CD4-positive, alpha-beta T cell treated with Interleukin-17A for 4 hours (primary cell): Measurements from ENCODE around the gene CACNA1S.

Source experiments
- DNase-seq: peaks from one replicate; pipeline ENCODE4 v3.0.0-alpha.2; 2020; ENCODE audit warnings: mixed read lengths

CACNA1S gene

DNA sequence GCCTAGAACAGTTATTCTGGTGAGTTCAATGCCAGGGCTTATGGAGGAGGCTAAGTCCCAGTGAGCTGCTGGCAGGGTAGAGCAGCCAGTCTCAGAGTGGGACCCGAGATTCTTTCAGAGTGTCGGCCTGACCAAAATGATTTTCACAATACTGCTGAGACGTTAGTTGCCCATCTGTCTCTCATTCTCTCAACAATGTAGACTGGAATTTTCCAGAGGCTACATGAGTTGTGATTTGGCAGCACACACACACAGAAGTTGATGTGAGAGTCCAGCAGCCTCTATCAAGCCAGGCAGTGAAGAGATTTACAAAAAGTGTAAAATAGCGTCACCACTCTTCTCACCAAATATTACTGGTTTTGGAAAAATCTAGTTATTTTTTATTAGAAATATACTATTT is 21.7 kb downstream of the CACNA1S start:
- no peak for DNase-seq

GRCh38 chr1:201089596-201089995 is 22.6 kb downstream of the CACNA1S start:
- no peak for DNase-seq

DNA sequence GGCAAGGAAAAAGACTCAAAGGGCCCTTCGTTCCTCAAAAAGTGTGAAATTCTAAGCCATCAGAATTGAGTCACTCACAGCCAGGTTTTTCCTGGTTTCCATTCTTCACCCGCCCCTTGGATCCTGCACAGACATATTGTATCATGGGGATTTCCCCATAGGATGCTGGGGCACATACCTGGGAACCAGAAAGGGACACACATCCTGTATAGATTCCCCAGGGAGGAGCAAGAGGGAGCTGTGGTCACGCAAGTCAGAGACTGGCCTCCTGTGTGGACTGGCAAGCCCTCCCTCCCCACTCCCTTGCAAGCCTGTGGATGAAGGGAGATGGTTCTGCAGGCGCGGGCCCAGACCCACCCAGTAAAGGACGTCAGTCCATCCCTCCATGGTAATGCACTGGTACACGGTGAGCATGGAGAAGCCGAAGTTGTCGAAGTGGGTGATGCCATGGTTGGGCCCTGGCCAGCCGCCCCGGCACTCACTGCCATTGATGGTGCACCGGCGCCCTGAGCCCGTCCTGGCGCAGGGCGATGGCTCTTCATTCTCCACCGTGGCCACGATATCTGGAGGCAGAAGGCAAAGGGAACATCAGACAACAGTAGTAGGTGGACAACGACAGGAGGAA is 23.2 kb downstream of the CACNA1S start:
- no peak for DNase-seq

- no peak for DNase-seq
Measured at GRCh38 chr1:201088395-201088794, 23.8 kb downstream of the CACNA1S start.

DNA sequence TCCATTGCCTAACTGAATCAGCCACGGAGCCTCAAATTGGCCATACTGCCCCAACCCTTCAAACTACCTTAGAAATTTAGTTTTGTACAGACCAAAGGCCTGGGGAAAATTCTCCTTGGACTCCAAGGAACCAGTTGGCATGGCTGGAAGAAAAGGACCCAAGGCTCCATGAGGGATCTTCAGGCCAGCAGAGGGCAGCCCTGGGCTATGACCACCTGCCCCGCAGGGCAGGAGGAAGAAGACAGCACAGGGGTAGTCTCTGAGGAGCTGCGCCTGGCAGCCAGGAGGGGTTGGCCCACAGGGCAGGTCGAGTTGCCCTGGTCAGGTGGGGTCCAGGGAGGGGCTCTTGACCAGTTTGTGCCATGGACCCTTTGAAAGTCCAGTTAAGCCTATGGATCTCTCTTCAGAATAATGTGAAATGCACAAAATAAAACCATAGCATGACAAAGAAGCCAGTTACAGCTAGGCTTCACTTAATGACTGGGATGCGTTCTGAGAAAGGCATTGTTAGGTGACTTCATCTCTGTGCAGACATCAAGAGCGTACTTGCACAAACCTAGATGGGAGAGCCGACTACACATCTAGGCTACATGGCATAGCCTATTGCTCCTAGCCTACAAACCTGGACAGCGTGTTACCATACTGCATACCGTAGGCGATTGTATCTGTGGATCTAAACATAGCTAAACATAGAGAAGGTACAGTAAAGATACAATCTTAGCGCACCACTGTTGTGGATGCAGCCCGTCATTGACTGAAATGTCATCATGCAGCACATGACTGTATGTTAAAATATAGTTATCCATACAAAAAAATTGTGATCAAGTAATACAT is 26.1 kb downstream of the CACNA1S start:
- DNase-seq, result peak; percentile 56

GRCh38 chr1:201084295-201084694 is 27.9 kb downstream of the CACNA1S start:
- no peak for DNase-seq

DNA sequence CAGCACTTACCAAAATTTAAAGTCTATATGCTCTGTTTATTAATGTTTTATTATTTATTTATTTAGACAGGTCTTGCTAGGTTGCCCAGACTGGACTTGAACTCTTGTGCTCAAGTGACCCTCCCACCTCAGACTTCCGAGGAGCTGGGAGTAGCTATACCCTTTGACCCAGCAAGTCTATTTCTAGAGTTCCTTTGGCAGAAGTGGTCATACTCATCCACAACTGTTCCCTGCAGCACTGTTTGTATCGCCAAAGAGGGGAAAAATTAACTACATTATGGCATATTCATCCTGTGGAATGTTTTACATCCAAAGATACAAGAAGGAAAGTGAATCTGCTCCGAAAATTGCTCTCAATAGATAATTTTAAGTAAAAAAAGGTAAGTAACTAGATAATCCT is 28.5 kb downstream of the CACNA1S start:
- no peak for DNase-seq

- no peak for DNase-seq
Measured at GRCh38 chr1:201080135-201080534, 32.1 kb downstream of the CACNA1S start.

DNA sequence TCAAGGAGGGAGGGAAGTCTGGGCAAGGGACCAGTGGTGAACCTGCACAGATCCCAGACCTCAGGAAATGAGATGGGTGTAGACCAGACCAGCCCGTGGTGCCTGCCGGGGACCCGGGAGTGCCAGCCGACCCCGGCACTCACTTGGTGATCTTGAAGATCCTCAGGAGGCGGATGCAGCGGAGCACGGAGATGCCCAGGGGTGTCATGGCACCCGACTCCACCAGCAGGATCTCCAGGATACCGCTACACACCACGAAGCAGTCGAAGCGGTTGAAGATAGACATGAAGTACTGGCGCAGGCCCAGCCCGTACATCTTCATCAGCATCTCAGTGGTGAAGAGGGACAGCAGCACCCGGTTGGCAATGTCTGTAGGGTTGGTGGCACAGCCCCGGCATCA is 34.5 kb downstream of the CACNA1S start:
- no peak for DNase-seq

- no peak for DNase-seq
Measured at GRCh38 chr1:201077116-201077515, 35.1 kb downstream of the CACNA1S start.

DNA sequence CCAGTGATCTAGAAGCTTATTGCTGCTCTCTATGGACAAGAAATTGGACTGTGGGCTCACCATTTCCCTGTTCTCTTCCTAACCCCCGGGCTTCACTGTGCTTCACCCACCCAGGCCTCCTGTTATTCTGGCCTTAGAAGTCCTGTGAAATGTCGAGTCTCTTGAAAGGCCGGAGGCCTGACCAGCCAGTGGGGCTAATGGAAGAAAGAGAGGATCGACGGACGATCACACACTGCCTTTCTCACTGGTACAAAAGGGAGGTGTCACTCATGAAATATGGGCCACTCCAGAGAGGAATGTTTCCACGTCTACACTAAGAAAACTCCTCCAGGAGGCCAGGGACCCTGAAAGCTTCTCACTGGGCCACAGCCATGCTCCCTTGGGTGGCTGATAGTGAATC is 36.1 kb downstream of the CACNA1S start:
- no peak for DNase-seq

GRCh38 chr1:201074018-201074417 is 38.2 kb downstream of the CACNA1S start:
- DNase-seq, result no peak

DNA sequence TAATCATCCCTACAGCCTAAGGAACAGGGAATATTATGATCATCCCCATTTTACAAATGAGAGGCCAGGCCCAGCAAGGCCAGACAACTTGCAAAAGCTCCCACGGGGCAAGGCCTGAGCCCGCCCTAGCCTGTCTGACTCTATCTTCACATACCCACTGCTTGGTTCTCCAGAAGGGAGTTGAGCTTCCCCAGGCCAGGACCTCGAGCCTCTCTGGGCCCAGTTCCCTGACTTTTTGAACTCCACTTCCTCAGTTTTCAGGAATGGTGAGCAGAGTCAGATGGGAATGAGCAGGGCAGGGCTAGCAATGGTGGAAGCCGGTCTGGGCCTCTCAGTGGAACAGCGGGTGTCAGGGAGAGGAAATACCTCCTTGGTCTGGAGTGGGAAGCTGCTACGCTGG is 39.3 kb downstream of the CACNA1S start:
- DNase-seq, result no peak

- no peak for DNase-seq
Measured at GRCh38 chr1:201072149-201072548, 40.1 kb downstream of the CACNA1S start.

GRCh38 chr1:201069636-201070035 is 42.6 kb downstream of the CACNA1S start:
- no peak for DNase-seq

GRCh38 chr1:201068976-201069375 is 43.2 kb downstream of the CACNA1S start:
- DNase-seq, result no peak

DNA sequence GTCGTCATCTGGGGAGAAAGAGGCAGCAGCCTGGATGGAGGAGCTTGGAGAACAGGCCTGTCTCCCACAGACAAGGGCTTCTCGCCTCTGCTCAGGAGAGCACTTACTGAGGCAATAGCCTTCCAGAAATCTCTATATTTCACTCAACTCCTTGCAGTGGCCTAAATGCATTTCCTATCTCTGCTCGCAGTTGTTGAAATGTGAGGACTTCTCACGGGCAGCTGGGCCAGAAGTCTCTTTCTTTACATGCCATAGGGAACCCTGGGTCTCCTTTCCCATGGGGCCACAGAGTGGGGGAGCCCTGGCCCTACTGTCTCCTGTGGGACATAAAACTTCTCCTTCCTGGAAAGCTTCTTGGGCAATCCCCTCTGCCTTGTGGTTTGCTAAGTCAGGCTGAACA is 45.2 kb downstream of the CACNA1S start:
- no peak for DNase-seq

GRCh38 chr1:201065686-201066085 is 46.5 kb downstream of the CACNA1S start:
- DNase-seq, result no peak

- DNase-seq, result no peak
Measured at GRCh38 chr1:201064806-201065205, 47.4 kb downstream of the CACNA1S start.

- DNase-seq, result no peak
Measured at GRCh38 chr1:201063145-201063544, 49.1 kb downstream of the CACNA1S start.

GRCh38 chr1:201062511-201063091 is 49.6 kb downstream of the CACNA1S start:
- DNase-seq, result no peak

GRCh38 chr1:201061886-201062285 is 50.3 kb downstream of the CACNA1S start:
- DNase-seq, result no peak

DNA sequence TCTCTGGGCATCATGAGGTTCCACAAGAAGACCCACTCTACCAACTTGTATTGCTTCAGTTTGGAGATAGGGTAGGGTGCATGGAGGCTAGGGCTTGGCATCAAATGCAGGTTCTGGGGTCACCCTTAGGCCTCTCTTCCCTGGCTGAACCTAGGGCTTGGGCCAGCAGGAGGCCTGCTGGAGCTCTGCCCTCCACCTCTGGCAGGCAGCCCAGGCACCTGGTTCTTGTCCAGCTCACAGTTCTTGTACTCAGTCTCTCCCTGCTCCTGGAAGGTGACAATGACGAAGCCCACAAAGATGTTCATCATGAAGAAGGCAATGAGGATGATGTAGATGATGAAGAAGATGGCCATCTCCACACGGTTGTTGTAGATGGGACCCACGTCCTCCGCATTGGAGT is 51.2 kb downstream of the CACNA1S start:
- no peak for DNase-seq

DNA sequence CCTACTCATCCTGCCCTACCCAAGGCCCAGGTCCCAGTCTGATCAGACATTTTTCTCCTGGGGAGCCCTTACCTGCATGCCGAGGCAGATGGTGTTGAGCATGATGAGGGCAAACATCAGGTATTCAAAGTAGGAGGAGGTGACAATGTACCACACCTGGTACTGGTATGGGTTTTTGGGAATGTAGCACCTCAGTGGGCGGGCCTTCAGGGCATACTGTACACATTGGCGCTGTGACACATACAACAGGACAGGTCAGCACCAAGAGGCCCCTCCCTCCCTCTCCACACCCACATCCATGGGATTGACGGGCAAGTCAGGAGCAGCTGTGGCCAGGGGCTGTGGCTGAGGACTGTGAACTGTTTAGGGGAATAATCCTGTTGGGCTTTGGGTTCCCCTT is 51.6 kb downstream of the CACNA1S start:
- no peak for DNase-seq
